NCI-H128 (cell line): ENCODE data around the gene TNRC6A.
"Not testable (repeated sequence)": the region's sequence is repeated elsewhere in the genome, so short reads cannot be mapped to it uniquely, and the experiment has no call there.

Experiments
- DNase-seq: peaks from one replicate; lab custom pipeline; 2025; ENCODE audit not compliant: unreplicated experiment; lab: John Stamatoyannopoulos, UW

TNRC6A gene

GRCh38 chr16:24723663-24724062 lies 5.8 kb upstream of the TNRC6A start:
- DNase-seq = no peak

- DNase-seq = no peak
Measured at GRCh38 chr16:24728011-24728410, 1.4 kb upstream of the TNRC6A start.

- no peak for DNase-seq
Measured at GRCh38 chr16:24728891-24729242, 584 bp upstream of the TNRC6A start.

GRCh38 chr16:24729951-24730815 lies 732 bp downstream of the TNRC6A start:
- DNase-seq = no peak

GRCh38 chr16:24730914-24731313 lies 1.5 kb downstream of the TNRC6A start:
- DNase-seq = no peak

- no peak for DNase-seq
Measured at GRCh38 chr16:24731722-24732419, 2.4 kb downstream of the TNRC6A start.

- no peak for DNase-seq
Measured at GRCh38 chr16:24734382-24734781, 4.9 kb downstream of the TNRC6A start.

GRCh38 chr16:24736758-24737157 lies 7.3 kb downstream of the TNRC6A start:
- DNase-seq = no peak

- no peak for DNase-seq
Measured at GRCh38 chr16:24737391-24737871, 8.0 kb downstream of the TNRC6A start.

GRCh38 chr16:24737916-24738594 lies 8.6 kb downstream of the TNRC6A start:
- DNase-seq = no peak

GRCh38 chr16:24738895-24739294 lies 9.4 kb downstream of the TNRC6A start:
- no peak for DNase-seq

- no peak for DNase-seq
Measured at GRCh38 chr16:24741862-24742261, 12.4 kb downstream of the TNRC6A start.

GRCh38 chr16:24742610-24743009 lies 13.2 kb downstream of the TNRC6A start:
- DNase-seq = not testable (repeated sequence)

GRCh38 chr16:24745391-24745790 lies 15.9 kb downstream of the TNRC6A start:
- DNase-seq = no peak

- DNase-seq = no peak
Measured at GRCh38 chr16:24745791-24746190, 16.3 kb downstream of the TNRC6A start.

- no peak for DNase-seq
Measured at GRCh38 chr16:24747441-24747840, 18.0 kb downstream of the TNRC6A start.

- DNase-seq = no peak
Measured at GRCh38 chr16:24748242-24748641, 18.8 kb downstream of the TNRC6A start.

- no peak for DNase-seq
Measured at GRCh38 chr16:24749310-24749709, 19.9 kb downstream of the TNRC6A start.

- DNase-seq = not testable (repeated sequence)
Measured at GRCh38 chr16:24749872-24750271, 20.4 kb downstream of the TNRC6A start.

- no peak for DNase-seq
Measured at GRCh38 chr16:24753000-24753399, 23.5 kb downstream of the TNRC6A start.

- DNase-seq = no peak
Measured at GRCh38 chr16:24753437-24753836, 24.0 kb downstream of the TNRC6A start.

- DNase-seq = no peak
Measured at GRCh38 chr16:24754543-24754942, 25.1 kb downstream of the TNRC6A start.
